HepG2 (cell line): ENCODE results near the gene HOXA9. TPM values are rescaled to one million over a fixed set of nuclear protein-coding genes. Genes with fewer than 3 reads are reported as not detected.

Experiments
- ATAC-seq: fragments of 200-7000 bp; cut with Tn5 transposase; 3 replicates; pipeline ENCODE4 v1.9.1; 2020; ENCODE audit warnings: mild to moderate bottlenecking, moderate library complexity
- BruUV-seq: library from RNA; stranded (reverse); fragments of 400-500 nt; replicated peaks from 2 replicates; lab custom pipeline; 2021; lab: Mats Ljungman, UMichigan
- CTCF ChIA-PET: fragments of 300-600 bp; formaldehyde crosslinking; extraction: SDS; loops from one replicate; lab custom pipeline; 2021; ENCODE audit warnings: low total read pairs, inconsistent platforms, low intra/inter-chr PET ratio; lab: Yijun Ruan, JAX
- POLR2A ChIA-PET: fragments of 350-600 bp; sonication (Branson Sonifier 250); formaldehyde crosslinking; loops from one replicate; lab custom pipeline; 2020; ENCODE audit warnings: antibody characterized with exemption, inconsistent platforms; lab: Yijun Ruan, JAX
- DNase-seq: peaks from one replicate; pipeline ENCODE4 v3.0.0-alpha.2; 2015; ENCODE audit warnings: low spot score
- FAIRE-seq: peaks from 3 replicates; lab custom pipeline; 2011; peaks lifted over from hg19 to GRCh38; lab: Jason Lieb, UNC
- H2AFZ ChIP-seq: one replicate; pipeline ENCODE4 v1.6.1; 2011; ENCODE audit warnings: low read length, inconsistent platforms
- H3K27ac ChIP-seq: fragments of 300-600 bp; 3 replicates; pipeline ENCODE4 v1.8.0; 2011; ENCODE audit warnings: mixed run types, mild to moderate bottlenecking, mixed read lengths, low read length, inconsistent platforms; ENCODE audit not compliant: insufficient read depth; ENCODE audit errors: extremely low read length
- H3K27me3 ChIP-seq, 2 experiments: fragments of 200-600 bp in 1 of 2; 2 replicates in 1 of 2; 3 replicates in 1 of 2; pipeline versions ENCODE4 v1.6.0 to v1.8.0; 2011; ENCODE audit warnings: low read length in 2 of 2, mild to moderate bottlenecking in 2 of 2, moderate library complexity in 2 of 2, inconsistent platforms in 1 of 2; ENCODE audit not compliant: insufficient read depth in 2 of 2, control insufficient read depth in 1 of 2
- H3K36me3 ChIP-seq, 2 experiments: fragments of 200-600 bp in 1 of 2; replicated peaks in 1 of 2; 2 replicates in 1 of 2; 3 replicates in 1 of 2; pipeline versions ENCODE4 v1.5.1 to v1.8.0; 2011; ENCODE audit warnings: low read length in 2 of 2, inconsistent platforms in 1 of 2; ENCODE audit not compliant: insufficient read depth in 2 of 2, control insufficient read depth in 1 of 2
- H3K4me1 ChIP-seq: 2 replicates; pipeline ENCODE4 v1.5.1; 2012; ENCODE audit warnings: low read length, inconsistent platforms; ENCODE audit not compliant: insufficient read depth
- H3K4me2 ChIP-seq: 2 replicates; pipeline ENCODE4 v1.6.0; 2011; ENCODE audit warnings: low read depth, low read length, inconsistent platforms
- H3K4me3 ChIP-seq, 3 experiments: fragments of 200-600 bp in 1 of 3; sonication (generic), shearing (Covaris generic) in 1 of 3; replicated peaks in 1 of 3; 2 replicates each; pipeline ENCODE4 v1.5.1; 2011 to 2016; ENCODE audit warnings: low read length in 3 of 3, inconsistent platforms in 2 of 3, low read depth in 2 of 3, mild to moderate bottlenecking in 2 of 3, control low read depth in 1 of 3, mixed read lengths in 1 of 3; ENCODE audit not compliant: insufficient read depth in 1 of 3
- H3K79me2 ChIP-seq: one replicate; pipeline ENCODE4 v1.6.1; 2011; ENCODE audit warnings: low read length, inconsistent platforms; ENCODE audit not compliant: insufficient read depth
- H3K9ac ChIP-seq: 2 replicates; pipeline ENCODE4 v1.6.0; 2011; ENCODE audit warnings: mild to moderate bottlenecking, low read depth, low read length, inconsistent platforms; ENCODE audit not compliant: insufficient read depth
- H3K9me3 ChIP-seq: 2 replicates; pipeline ENCODE4 v1.5.1; 2012; ENCODE audit warnings: mild to moderate bottlenecking, low read length
- H4K20me1 ChIP-seq: 2 replicates; pipeline ENCODE4 v1.6.0; 2011; ENCODE audit warnings: inconsistent platforms, mild to moderate bottlenecking, low read length, moderate library complexity; ENCODE audit not compliant: insufficient read depth
- CBX1 ChIP-seq: IDR thresholded peaks from one replicate; pipeline ENCODE4 v1.6.1; 2016; ENCODE audit warnings: antibody characterized with exemption, low read depth
- GABPB1 ChIP-seq: IDR thresholded peaks from 2 replicates; pipeline ENCODE4 v1.6.1; 2016; ENCODE audit warnings: mild to moderate bottlenecking, missing genetic modification reagents, moderate library complexity, missing compliant biosample characterization
- HMG20B ChIP-seq: conservative IDR thresholded peaks from 2 replicates; pipeline ENCODE4 v1.6.1; 2016; ENCODE audit warnings: missing genetic modification reagents, missing compliant biosample characterization
- HNF4A ChIP-seq: sonication (generic); formaldehyde crosslinking; IDR thresholded peaks from 2 replicates; pipeline ENCODE4 v1.4.0; 2020; ENCODE audit warnings: missing genetic modification reagents
- JUND ChIP-seq: sonication (generic); formaldehyde crosslinking; IDR thresholded peaks from 2 replicates; pipeline ENCODE4 v1.8.0; 2022; ENCODE audit warnings: mild to moderate bottlenecking, missing genetic modification reagents
- KAT7 ChIP-seq: IDR thresholded peaks from 2 replicates; pipeline ENCODE4 v1.6.1; 2018; ENCODE audit warnings: borderline replicate concordance, missing compliant biosample characterization
- KMT2B ChIP-seq: IDR thresholded peaks from 2 replicates; pipeline ENCODE4 v1.6.1; 2016; ENCODE audit warnings: missing genetic modification reagents, missing compliant biosample characterization
- MEF2D ChIP-seq: sonication (generic); formaldehyde crosslinking; IDR thresholded peaks from 2 replicates; pipeline ENCODE4 v1.5.1; 2020; ENCODE audit warnings: mild to moderate bottlenecking, missing genetic modification reagents
- PHF21A ChIP-seq: sonication (generic); formaldehyde crosslinking; IDR thresholded peaks from 2 replicates; pipeline ENCODE4 v1.5.0; 2020; ENCODE audit warnings: mild to moderate bottlenecking, missing genetic modification reagents
- SMAD9 ChIP-seq: sonication (generic); formaldehyde crosslinking; IDR thresholded peaks from 2 replicates; pipeline ENCODE4 v1.5.1; 2020; ENCODE audit warnings: mild to moderate bottlenecking, missing genetic modification reagents
- TAF1 ChIP-seq: sonication (generic); formaldehyde crosslinking; IDR thresholded peaks from 2 replicates; pipeline ENCODE4 v1.4.0; 2020; ENCODE audit warnings: missing genetic modification reagents
- U2AF1 ChIP-seq: fragments of 200-400 bp; formaldehyde crosslinking; optimal IDR thresholded peaks from 2 replicates; pipeline ENCODE3; 2017; ENCODE audit warnings: mild to moderate bottlenecking, low read depth, low read length
- ZFP36 ChIP-seq: fragments of 150-350 bp; IDR thresholded peaks from 2 replicates; pipeline ENCODE4 v1.6.1; 2018; ENCODE audit warnings: borderline replicate concordance, low read length, low read depth; ENCODE audit not compliant: partially characterized antibody
- ZNF33A ChIP-seq: sonication (generic); formaldehyde crosslinking; IDR thresholded peaks from 2 replicates; pipeline ENCODE4 v1.5.1; 2020; ENCODE audit warnings: missing genetic modification reagents, mild to moderate bottlenecking, moderate library complexity, borderline replicate concordance
- ZNF34 ChIP-seq: sonication (generic); formaldehyde crosslinking; IDR thresholded peaks from 2 replicates; pipeline ENCODE4 v1.4.0; 2020; ENCODE audit warnings: mild to moderate bottlenecking, missing genetic modification reagents, borderline replicate concordance
- ZSCAN21 ChIP-seq: sonication (generic); formaldehyde crosslinking; IDR thresholded peaks from 2 replicates; pipeline ENCODE4 v1.8.0; 2022; ENCODE audit warnings: mild to moderate bottlenecking, missing genetic modification reagents, moderate library complexity, borderline replicate concordance
- ZSCAN22 ChIP-seq: sonication (generic); formaldehyde crosslinking; IDR thresholded peaks from 2 replicates; pipeline ENCODE4 v1.4.0; 2020; ENCODE audit warnings: mild to moderate bottlenecking, missing genetic modification reagents
- WGBS: methylation state at CpG from one replicate; pipeline ENCODE4 v1.1.6; 2017; ENCODE audit warnings: low lambda C conversion rate; 5-methylcytosine and 5-hydroxymethylcytosine counted together
- in situ Hi-C: cut with HindIII; loops from 2 replicates; pipeline ENCODE4 v1.10.0; 2017; ENCODE audit warnings: low pct_unique_long_range_greater_than_20kb; ENCODE audit not compliant: extremely low pct_ligation_motif_present
- intact Hi-C: fragments of 100-400 bp; cut with micrococcal nuclease; formaldehyde crosslinking; loops from one replicate; pipeline ENCODE4 v1.10.0; 2022; ENCODE audit not compliant: unreplicated experiment
- polyA plus RNA-seq, 8 experiments: library from polyadenylated mRNA; depleted of rRNA in 3 of 8; stranded (reverse) in 7 of 8; unstranded in 1 of 8; fragments of >200 nt; fragmentation: Illumina TruSeq in 4 of 8; extraction: Trizol in 4 of 8; gene quantifications; 2 replicates each; pipeline versions ENCODE4 v1.2.1 to v1.2.3, GENCODE V29; 2011 to 2016; ENCODE audit warnings: low read depth in 4 of 8, missing spikeins in 1 of 8, mixed read lengths in 1 of 8; ENCODE audit not compliant: insufficient read depth in 1 of 8
- total RNA-seq, 5 experiments: library from RNA; depleted of rRNA; stranded (reverse); fragments of >200 nt; fragmentation: Illumina TruSeq; extraction: Trizol; gene quantifications; 2 replicates each; pipeline ENCODE4 v1.2.3, GENCODE V29; 2016; ENCODE audit warnings: low read depth in 1 of 5
- TF ChIP-seq, protein P1 (sequence below): sonication (generic); IDR thresholded peaks from 2 replicates; pipeline ENCODE4 v1.6.1; 2016; ENCODE audit warnings: low read depth, borderline replicate concordance
- TF ChIP-seq, protein P2 (sequence below): IDR thresholded peaks from 2 replicates; pipeline ENCODE4 v1.6.1; 2016; ENCODE audit warnings: control low read depth
- TF ChIP-seq, protein P3 (sequence below): sonication (generic); formaldehyde crosslinking; IDR thresholded peaks from 2 replicates; pipeline ENCODE4 v1.4.0; 2020; ENCODE audit warnings: missing genetic modification reagents

Gene HOXA9
- total and polyA plus RNA-seq, 2 of the 13 experiments (the other 11 are each of a cell fraction or from before 2014, with no cell fraction given), result not detected

DNA sequence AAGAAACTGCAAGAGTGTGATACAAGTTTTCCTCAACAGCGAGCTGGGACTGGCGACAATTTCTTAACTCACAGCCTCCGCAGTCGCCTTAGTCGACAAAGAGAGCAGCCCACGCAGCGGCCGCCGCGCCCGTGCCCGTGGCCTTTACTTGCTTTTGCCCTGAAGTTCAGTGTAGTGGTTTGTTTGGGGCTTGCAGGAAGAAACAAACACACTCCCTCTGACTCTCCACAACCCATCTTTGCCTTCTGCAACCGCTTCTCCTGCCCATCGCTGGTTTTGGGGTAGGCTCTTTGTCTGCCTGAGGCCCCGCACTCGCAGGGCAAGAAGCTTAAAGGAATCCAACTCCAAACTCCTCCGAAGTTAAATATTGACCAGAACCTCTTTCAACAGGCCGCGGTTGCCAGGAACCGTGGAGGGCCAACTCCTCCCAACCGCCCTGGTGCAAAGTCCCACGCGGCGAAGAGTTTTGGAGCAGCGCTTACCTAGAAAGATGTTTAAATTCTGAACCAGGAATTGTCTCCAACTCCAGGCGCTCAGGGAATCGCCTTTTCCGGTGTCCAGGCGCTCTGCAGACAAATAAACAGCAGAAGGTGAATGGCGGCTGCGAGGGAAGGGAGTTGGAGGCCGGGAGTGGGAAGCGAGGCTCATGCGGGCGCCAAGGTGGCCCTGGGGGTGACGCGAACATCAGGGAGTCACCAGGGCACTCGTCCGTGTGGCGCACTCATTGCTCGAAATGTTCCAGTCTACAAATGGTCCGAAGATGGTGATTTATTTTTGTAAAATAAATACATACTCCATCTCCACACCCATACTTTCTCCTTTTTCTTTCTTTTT is 43.0 kb downstream of the HOXA9 start:
- Histone ChIP-seq H3K4me3 (peak overlapping the region; percentile 82 to 95 (median 87)), H3K27ac (peak overlapping the region; percentile 96), H3K4me1 (peaks cover 77% of the 10 kb centered on the region), H4K20me1 (peaks cover 13% of the 10 kb centered on the region), H3K9me3 (no peaks in the 10 kb centered on the region), H3K79me2 (peaks cover 56% of the 10 kb centered on the region), H2AFZ (no peak overlapping the region), H3K27me3 (no peaks in the 10 kb centered on the region; a peak in 1 of 5 replicates), H3K36me3 (peaks cover 0 to 8% of the 10 kb centered on the region in 2 experiments; a peak in 2 of 5 replicates), H3K9ac (peak overlapping the region; percentile 88), H3K4me2 (peak overlapping the region; percentile 87)
- no TSS peak for BruUV-seq
- 2% methylated on average over 28 of the region's 42 CpGs for WGBS
- peak; percentile 87 for ATAC-seq
- peak; percentile 94 for DNase-seq
- FAIRE-seq, result peak; percentile 95
- POLR2A ChIA-PET, result interaction anchor here (1.0 to 5.8 kb wide), 17 partner anchors 10 to 774 kb away, joined by 3 to 118 read pairs (median 6); partner anchors contain the start of genes HOXA1, HOXA4, HOXA5 and SKAP2
- intact Hi-C loops, result loop anchor here (1.0 kb wide), 1 partner anchor 8 kb away; the partner anchor contains the start of gene HOXA4
- in situ Hi-C loops, result no loop called here
- CTCF ChIA-PET, result no interaction called here
- TF ChIP-seq PHF21A (CRISPR knock-in tag) (peak; percentile 93), JUND (CRISPR knock-in tag) (0 out of 2 replicates have a peak, but pooled peaks have one; percentile 29), MEF2D (CRISPR knock-in tag) (0 out of 2 replicates have a peak, but pooled peaks have one; percentile 38), HMG20B (CRISPR knock-in tag) (0 out of 2 replicates have a peak, but pooled peaks have one; percentile 43), GABPB1 (CRISPR knock-in tag) (peak; percentile 59), KMT2B (CRISPR knock-in tag) (no peak; the same call in 1 of the 2 replicates), KAT7 (0 out of 2 replicates have a peak, but pooled peaks have one; percentile 31), U2AF1 (no peak), ZNF33A (CRISPR knock-in tag) (no peak), SMAD9 (CRISPR knock-in tag) (no peak), HNF4A (CRISPR knock-in tag) (peak; percentile 92), TAF1 (peak; percentile 88), ZSCAN22 (CRISPR knock-in tag) (0 out of 2 replicates have a peak, but pooled peaks have one; percentile 6), ZFP36 (no peak), CBX1 (peak; percentile 54), ZSCAN21 (CRISPR knock-in tag) (peak; percentile 63; the same call in 1 of the 2 replicates), ZNF34 (CRISPR knock-in tag) (peak; percentile 53; the same call in 1 of the 2 replicates)
- TF ChIP-seq, protein P1, sequence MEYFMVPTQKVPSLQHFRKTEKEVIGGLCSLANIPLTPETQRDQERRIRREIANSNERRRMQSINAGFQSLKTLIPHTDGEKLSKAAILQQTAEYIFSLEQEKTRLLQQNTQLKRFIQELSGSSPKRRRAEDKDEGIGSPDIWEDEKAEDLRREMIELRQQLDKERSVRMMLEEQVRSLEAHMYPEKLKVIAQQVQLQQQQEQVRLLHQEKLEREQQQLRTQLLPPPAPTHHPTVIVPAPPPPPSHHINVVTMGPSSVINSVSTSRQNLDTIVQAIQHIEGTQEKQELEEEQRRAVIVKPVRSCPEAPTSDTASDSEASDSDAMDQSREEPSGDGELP, result no peak
- TF ChIP-seq, protein P2, sequence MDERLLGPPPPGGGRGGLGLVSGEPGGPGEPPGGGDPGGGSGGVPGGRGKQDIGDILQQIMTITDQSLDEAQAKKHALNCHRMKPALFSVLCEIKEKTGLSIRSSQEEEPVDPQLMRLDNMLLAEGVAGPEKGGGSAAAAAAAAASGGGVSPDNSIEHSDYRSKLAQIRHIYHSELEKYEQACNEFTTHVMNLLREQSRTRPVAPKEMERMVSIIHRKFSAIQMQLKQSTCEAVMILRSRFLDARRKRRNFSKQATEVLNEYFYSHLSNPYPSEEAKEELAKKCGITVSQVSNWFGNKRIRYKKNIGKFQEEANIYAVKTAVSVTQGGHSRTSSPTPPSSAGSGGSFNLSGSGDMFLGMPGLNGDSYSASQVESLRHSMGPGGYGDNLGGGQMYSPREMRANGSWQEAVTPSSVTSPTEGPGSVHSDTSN (CRISPR knock-in tag), result no peak
- TF ChIP-seq, protein P3, sequence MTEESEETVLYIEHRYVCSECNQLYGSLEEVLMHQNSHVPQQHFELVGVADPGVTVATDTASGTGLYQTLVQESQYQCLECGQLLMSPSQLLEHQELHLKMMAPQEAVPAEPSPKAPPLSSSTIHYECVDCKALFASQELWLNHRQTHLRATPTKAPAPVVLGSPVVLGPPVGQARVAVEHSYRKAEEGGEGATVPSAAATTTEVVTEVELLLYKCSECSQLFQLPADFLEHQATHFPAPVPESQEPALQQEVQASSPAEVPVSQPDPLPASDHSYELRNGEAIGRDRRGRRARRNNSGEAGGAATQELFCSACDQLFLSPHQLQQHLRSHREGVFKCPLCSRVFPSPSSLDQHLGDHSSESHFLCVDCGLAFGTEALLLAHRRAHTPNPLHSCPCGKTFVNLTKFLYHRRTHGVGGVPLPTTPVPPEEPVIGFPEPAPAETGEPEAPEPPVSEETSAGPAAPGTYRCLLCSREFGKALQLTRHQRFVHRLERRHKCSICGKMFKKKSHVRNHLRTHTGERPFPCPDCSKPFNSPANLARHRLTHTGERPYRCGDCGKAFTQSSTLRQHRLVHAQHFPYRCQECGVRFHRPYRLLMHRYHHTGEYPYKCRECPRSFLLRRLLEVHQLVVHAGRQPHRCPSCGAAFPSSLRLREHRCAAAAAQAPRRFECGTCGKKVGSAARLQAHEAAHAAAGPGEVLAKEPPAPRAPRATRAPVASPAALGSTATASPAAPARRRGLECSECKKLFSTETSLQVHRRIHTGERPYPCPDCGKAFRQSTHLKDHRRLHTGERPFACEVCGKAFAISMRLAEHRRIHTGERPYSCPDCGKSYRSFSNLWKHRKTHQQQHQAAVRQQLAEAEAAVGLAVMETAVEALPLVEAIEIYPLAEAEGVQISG, result peak; percentile 75
